GM23338 (cell line): ENCODE measurements around the gene CMSS1. TPM values are rescaled to one million over a fixed set of nuclear protein-coding genes. Genes with fewer than 3 reads are reported as not detected.

Source experiments
- ATAC-seq: fragments of 200-7000 bp; cut with Tn5 transposase; 3 replicates; pipeline ENCODE4 v1.9.1; 2020
- DNase-seq: peaks from one replicate; pipeline ENCODE4 v3.0.0-alpha.2; 2015; ENCODE audit warnings: low spot score
- H2AFZ ChIP-seq: fragments of 200-600 bp; sonication (generic); 2 replicates; pipeline ENCODE4 v1.8.0; 2016; ENCODE audit warnings: antibody characterized with exemption, mild to moderate bottlenecking, moderate library complexity
- H3F3A ChIP-seq: fragments of 200-600 bp; sonication (generic); replicated peaks from 2 replicates; pipeline ENCODE4 v1.8.0; 2017; ENCODE audit warnings: antibody characterized with exemption, mixed run types, low read depth
- H3K27ac ChIP-seq: fragments of 200-600 bp; sonication (generic); 2 replicates; pipeline ENCODE4 v1.6.1; 2016; ENCODE audit warnings: low read depth
- H3K27me3 ChIP-seq: fragments of 200-600 bp; sonication (generic); 2 replicates; pipeline ENCODE4 v1.8.0; 2016; ENCODE audit warnings: mild to moderate bottlenecking, mixed run types, moderate library complexity; ENCODE audit not compliant: insufficient read depth
- H3K36me3 ChIP-seq: fragments of 200-600 bp; sonication (generic); 2 replicates; pipeline ENCODE4 v1.8.0; 2016; ENCODE audit warnings: mild to moderate bottlenecking; ENCODE audit not compliant: insufficient read depth
- H3K4me1 ChIP-seq: fragments of 200-600 bp; sonication (generic); 2 replicates; pipeline ENCODE4 v1.8.0; 2016; ENCODE audit warnings: mild to moderate bottlenecking, moderate library complexity; ENCODE audit not compliant: insufficient read depth
- H3K4me2 ChIP-seq: fragments of 200-600 bp; sonication (generic); 2 replicates; pipeline ENCODE4 v1.7.1; 2017; ENCODE audit warnings: mixed run types
- H3K4me3 ChIP-seq: fragments of 200-600 bp; sonication (generic); 2 replicates; pipeline ENCODE4 v1.6.1; 2016; ENCODE audit warnings: mixed run types
- H3K79me2 ChIP-seq: fragments of 200-600 bp; sonication (generic); replicated peaks from 2 replicates; pipeline ENCODE4 v1.8.0; 2017; ENCODE audit warnings: mild to moderate bottlenecking; ENCODE audit not compliant: insufficient read depth
- H3K9me2 ChIP-seq: fragments of 200-600 bp; sonication (generic); 2 replicates; pipeline ENCODE4 v1.8.0; 2017; ENCODE audit not compliant: insufficient read depth
- H4K20me1 ChIP-seq: fragments of 200-600 bp; sonication (generic); replicated peaks from 2 replicates; pipeline ENCODE4 v1.8.0; 2017; ENCODE audit warnings: mild to moderate bottlenecking; ENCODE audit not compliant: insufficient read depth
- H3K27ac Mint-ChIP-seq: 2 replicates; pipeline ENCODE4 v1.8.0; 2020; ENCODE audit warnings: inconsistent platforms, mild to moderate bottlenecking, moderate library complexity, mixed read lengths
- H3K27me3 Mint-ChIP-seq: 3 replicates; pipeline ENCODE4 v1.8.0; 2022; ENCODE audit warnings: low read depth, mild to moderate bottlenecking, moderate library complexity, mixed read lengths, inconsistent platforms; ENCODE audit not compliant: insufficient read depth, poor library complexity
- H3K36me3 Mint-ChIP-seq: 3 replicates; pipeline ENCODE4 v1.8.0; 2021; ENCODE audit warnings: low read depth, mild to moderate bottlenecking, inconsistent platforms, moderate library complexity, mixed read lengths
- H3K4me1 Mint-ChIP-seq: 3 replicates; pipeline ENCODE4 v1.8.0; 2020; ENCODE audit warnings: mild to moderate bottlenecking, inconsistent platforms, mixed read lengths
- H3K4me3 Mint-ChIP-seq: 3 replicates; pipeline ENCODE4 v1.8.0; 2021; ENCODE audit warnings: moderate library complexity, mild to moderate bottlenecking, inconsistent platforms, mixed read lengths
- H3K9me3 Mint-ChIP-seq: 3 replicates; pipeline ENCODE4 v1.8.0; 2020; ENCODE audit warnings: moderate library complexity, mild to moderate bottlenecking, inconsistent platforms, mixed read lengths
- CREB1 ChIP-seq: fragments of 250-450 bp; sonication (Bioruptor Pico); IDR thresholded peaks from 2 replicates; pipeline ENCODE4 v1.5.0; 2020; ENCODE audit warnings: low read depth, mild to moderate bottlenecking, moderate library complexity
- EZH2phosphoT487 ChIP-seq: fragments of 200-600 bp; sonication (generic); IDR thresholded peaks from one replicate; pipeline ENCODE4 v1.8.1; 2018; ENCODE audit warnings: antibody characterized with exemption; ENCODE audit not compliant: unreplicated experiment
- REST ChIP-seq: IDR thresholded peaks from one replicate; pipeline ENCODE4 v1.6.1; 2018; ENCODE audit warnings: antibody characterized with exemption; ENCODE audit not compliant: unreplicated experiment
- ZNF331 ChIP-seq: fragments of 250-450 bp; sonication (Bioruptor Pico); IDR thresholded peaks from 2 replicates; pipeline ENCODE4 v1.5.0; 2020; ENCODE audit warnings: low read depth, mild to moderate bottlenecking, moderate library complexity
- ZNF462 ChIP-seq: fragments of 250-450 bp; sonication (Bioruptor Pico); IDR thresholded peaks from 2 replicates; pipeline ENCODE4 v1.5.0; 2020; ENCODE audit warnings: mild to moderate bottlenecking, moderate library complexity
- polyA plus RNA-seq: library from polyadenylated mRNA; unstranded; fragments of >200 nt; fragmentation: Nextera tagmentation; extraction: Ambion mirVana; gene quantifications from 2 replicates; pipeline ENCODE4 v1.2.1, GENCODE V29; 2016
- total RNA-seq: library from RNA; depleted of rRNA; stranded (reverse); fragments of >200 nt; shearing (Covaris generic); gene quantifications from 2 replicates; pipeline ENCODE4 v1.2.3, GENCODE V29; 2014
- TF ChIP-seq, protein P1 (sequence below): IDR thresholded peaks from 2 replicates; pipeline ENCODE4 v1.6.1; 2016; ENCODE audit warnings: antibody characterized with exemption
- TF ChIP-seq, protein P2 (sequence below), 2 experiments: fragments of 200-600 bp in 1 of 2; sonication (generic) in 1 of 2; conservative IDR thresholded peaks; 2 replicates each; pipeline versions ENCODE4 v1.5.1 to v1.6.1; 2016 to 2017; ENCODE audit warnings: antibody characterized with exemption in 2 of 2, low read depth in 2 of 2, mild to moderate bottlenecking in 2 of 2, moderate library complexity in 1 of 2

CMSS1 gene
- total and polyA plus RNA-seq, 2 experiments from 2014 or later: 39.4 to 187 TPM

DNA sequence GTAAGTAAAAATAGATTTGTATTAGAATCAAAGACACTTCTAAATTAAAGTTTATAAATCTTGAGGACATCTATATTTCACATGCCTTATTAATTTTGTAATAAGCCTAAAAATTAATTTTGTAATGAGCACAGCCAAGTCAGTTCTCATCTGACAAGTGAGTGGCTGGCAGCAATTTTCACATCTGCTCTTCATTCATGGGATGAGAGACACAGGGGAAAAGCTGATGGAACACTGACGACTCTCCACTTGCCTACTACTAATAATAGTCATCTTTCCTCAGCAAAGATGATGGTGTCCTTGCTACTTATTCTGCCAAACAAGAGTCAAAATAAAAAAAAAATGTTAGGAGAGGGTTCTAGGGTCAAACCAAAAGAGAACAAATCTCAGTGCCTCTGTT lies 14.4 kb upstream of the CMSS1 start:
- H3F3A ChIP-seq: no peaks in the 10 kb centered on the region
- peaks cover 48% of the 10 kb centered on the region for H3K9me3 Mint-ChIP-seq
- TF ChIP-seq, protein P1, sequence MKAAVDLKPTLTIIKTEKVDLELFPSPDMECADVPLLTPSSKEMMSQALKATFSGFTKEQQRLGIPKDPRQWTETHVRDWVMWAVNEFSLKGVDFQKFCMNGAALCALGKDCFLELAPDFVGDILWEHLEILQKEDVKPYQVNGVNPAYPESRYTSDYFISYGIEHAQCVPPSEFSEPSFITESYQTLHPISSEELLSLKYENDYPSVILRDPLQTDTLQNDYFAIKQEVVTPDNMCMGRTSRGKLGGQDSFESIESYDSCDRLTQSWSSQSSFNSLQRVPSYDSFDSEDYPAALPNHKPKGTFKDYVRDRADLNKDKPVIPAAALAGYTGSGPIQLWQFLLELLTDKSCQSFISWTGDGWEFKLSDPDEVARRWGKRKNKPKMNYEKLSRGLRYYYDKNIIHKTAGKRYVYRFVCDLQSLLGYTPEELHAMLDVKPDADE: no peak
- no peaks in the 10 kb centered on the region for H3K79me2 ChIP-seq
- H3K27ac Mint-ChIP-seq: no peak overlapping the region
- no peak overlapping the region for H3K4me3 ChIP-seq
- DNase-seq (no peak), ATAC-seq (no peak)
- no peak overlapping the region for H3K4me2 ChIP-seq
- H3K27ac ChIP-seq: no peak overlapping the region
- H3K4me3 Mint-ChIP-seq: no peak overlapping the region
- no peaks in the 10 kb centered on the region for H3K27me3 Mint-ChIP-seq
- peaks cover 5% of the 10 kb centered on the region; the same call in 1 of the 2 replicates for H3K9me2 ChIP-seq
- H2AFZ ChIP-seq: no peak overlapping the region
- H3K4me1 Mint-ChIP-seq: no peaks in the 10 kb centered on the region
- H3K27me3 ChIP-seq: no peaks in the 10 kb centered on the region
- H3K36me3 ChIP-seq: no peaks in the 10 kb centered on the region
- peaks cover 43% of the 10 kb centered on the region for H3K36me3 Mint-ChIP-seq
- H3K4me1 ChIP-seq: no peaks in the 10 kb centered on the region
- no peaks in the 10 kb centered on the region for H4K20me1 ChIP-seq

- H3K9me3 Mint-ChIP-seq: peaks cover 48% of the 10 kb centered on the region
- H3K79me2 ChIP-seq: no peaks in the 10 kb centered on the region
- H3K4me3 ChIP-seq: no peak overlapping the region
- no peak for ATAC-seq
- no peak overlapping the region for H3K4me3 Mint-ChIP-seq
- H3K4me1 Mint-ChIP-seq: no peaks in the 10 kb centered on the region
- no peak overlapping the region for H3K27ac ChIP-seq
- H3F3A ChIP-seq: no peaks in the 10 kb centered on the region
- H3K27me3 Mint-ChIP-seq: no peaks in the 10 kb centered on the region
- 0 out of 2 replicates have a peak, but pooled peaks cover 5% of the 10 kb centered on the region for H3K9me2 ChIP-seq
- no peak overlapping the region for H3K4me2 ChIP-seq
- no peaks in the 10 kb centered on the region for H3K27me3 ChIP-seq
- no peaks in the 10 kb centered on the region for H4K20me1 ChIP-seq
- no peaks in the 10 kb centered on the region for H3K4me1 ChIP-seq
- H2AFZ ChIP-seq: no peak overlapping the region
- H3K27ac Mint-ChIP-seq: no peak overlapping the region
- peaks cover 43% of the 10 kb centered on the region for H3K36me3 Mint-ChIP-seq
- no peak for DNase-seq
- no peaks in the 10 kb centered on the region for H3K36me3 ChIP-seq
- TF ChIP-seq CREB1 (CRISPR knock-in tag) (no peak), ZNF331 (no peak), EZH2phosphoT487 (no peak), REST (no peak), ZNF462 (CRISPR knock-in tag) (no peak)
- TF ChIP-seq, protein P1: no peak
- TF ChIP-seq, protein P2, sequence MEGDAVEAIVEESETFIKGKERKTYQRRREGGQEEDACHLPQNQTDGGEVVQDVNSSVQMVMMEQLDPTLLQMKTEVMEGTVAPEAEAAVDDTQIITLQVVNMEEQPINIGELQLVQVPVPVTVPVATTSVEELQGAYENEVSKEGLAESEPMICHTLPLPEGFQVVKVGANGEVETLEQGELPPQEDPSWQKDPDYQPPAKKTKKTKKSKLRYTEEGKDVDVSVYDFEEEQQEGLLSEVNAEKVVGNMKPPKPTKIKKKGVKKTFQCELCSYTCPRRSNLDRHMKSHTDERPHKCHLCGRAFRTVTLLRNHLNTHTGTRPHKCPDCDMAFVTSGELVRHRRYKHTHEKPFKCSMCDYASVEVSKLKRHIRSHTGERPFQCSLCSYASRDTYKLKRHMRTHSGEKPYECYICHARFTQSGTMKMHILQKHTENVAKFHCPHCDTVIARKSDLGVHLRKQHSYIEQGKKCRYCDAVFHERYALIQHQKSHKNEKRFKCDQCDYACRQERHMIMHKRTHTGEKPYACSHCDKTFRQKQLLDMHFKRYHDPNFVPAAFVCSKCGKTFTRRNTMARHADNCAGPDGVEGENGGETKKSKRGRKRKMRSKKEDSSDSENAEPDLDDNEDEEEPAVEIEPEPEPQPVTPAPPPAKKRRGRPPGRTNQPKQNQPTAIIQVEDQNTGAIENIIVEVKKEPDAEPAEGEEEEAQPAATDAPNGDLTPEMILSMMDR (conservative IDR thresholded peaks at IDR 0.05; ENCODE audit: low read depth in 2 of 2): no peak
These were observed 12.5 kb upstream of the CMSS1 start for GRCh38 chr3:99805160-99805559.
